HG02588 (cell line): ENCODE measurements around the gene PCDHA13.
"Not testable (repeated sequence)": the region's sequence is repeated elsewhere in the genome, so short reads cannot be mapped to it uniquely, and the experiment has no call there.

Experiments used
- ATAC-seq: cut with Tn5 transposase; IDR thresholded peaks from one replicate; pipeline ENCODE4 v1.9.1; 2021; ENCODE audit warnings: mild to moderate bottlenecking, moderate library complexity; ENCODE audit not compliant: unreplicated experiment

PCDHA13 gene

DNA sequence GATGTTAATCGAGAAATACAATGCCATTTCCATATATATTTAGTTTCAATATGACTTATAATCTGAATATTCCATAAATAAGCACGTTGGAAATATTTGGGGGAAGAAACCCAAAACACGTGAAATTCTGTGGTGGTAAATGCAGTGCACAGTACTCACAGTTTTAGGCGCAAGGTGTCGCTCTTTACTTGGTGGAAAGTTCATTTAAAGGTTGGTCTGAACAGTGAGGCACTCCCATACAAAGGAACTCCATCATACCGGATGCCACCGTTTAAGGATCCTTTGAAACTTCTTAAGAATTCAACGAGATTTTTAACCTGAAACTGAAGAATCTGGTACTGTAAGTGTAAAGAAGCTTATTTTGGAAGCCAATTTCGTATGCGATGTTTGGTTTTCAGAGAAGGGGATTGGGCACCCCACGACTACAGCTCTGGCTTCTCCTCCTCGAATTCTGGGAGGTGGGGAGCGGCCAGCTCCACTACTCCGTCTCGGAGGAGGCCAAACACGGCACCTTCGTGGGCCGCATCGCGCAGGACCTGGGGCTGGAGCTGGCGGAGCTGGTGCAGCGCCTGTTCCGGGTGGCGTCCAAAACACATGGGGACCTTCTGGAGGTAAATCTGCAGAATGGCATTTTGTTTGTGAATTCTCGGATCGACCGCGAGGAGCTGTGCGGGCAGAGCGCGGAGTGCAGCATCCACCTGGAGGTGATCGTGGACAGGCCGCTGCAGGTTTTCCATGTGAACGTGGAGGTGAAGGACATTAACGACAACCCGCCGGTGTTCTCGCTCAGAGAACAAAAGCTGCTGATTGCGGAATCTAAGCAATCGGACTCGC lies 13.0 kb upstream of the PCDHA13 start, which contains the start of gene PCDHA11:
Gene PCDHA11 (plus strand): TSS at position 237 of the 834 bp plus-strand sequence. CDS start 147 bp downstream, at position 384.
- ATAC-seq = no peak

DNA sequence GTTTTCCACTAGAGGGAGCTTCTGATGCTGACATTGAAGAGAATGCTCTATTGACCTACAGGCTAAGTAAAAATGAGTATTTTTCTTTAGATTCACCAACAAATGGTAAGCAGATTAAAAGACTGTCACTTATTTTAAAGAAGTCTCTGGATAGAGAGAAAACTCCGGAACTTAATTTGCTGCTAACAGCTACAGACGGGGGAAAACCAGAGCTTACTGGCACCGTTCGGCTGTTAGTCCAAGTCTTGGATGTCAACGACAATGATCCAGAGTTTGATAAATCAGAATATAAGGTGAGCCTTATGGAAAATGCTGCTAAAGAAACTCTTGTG lies 12.4 kb upstream of the PCDHA13 start:
- ATAC-seq = no peak

DNA sequence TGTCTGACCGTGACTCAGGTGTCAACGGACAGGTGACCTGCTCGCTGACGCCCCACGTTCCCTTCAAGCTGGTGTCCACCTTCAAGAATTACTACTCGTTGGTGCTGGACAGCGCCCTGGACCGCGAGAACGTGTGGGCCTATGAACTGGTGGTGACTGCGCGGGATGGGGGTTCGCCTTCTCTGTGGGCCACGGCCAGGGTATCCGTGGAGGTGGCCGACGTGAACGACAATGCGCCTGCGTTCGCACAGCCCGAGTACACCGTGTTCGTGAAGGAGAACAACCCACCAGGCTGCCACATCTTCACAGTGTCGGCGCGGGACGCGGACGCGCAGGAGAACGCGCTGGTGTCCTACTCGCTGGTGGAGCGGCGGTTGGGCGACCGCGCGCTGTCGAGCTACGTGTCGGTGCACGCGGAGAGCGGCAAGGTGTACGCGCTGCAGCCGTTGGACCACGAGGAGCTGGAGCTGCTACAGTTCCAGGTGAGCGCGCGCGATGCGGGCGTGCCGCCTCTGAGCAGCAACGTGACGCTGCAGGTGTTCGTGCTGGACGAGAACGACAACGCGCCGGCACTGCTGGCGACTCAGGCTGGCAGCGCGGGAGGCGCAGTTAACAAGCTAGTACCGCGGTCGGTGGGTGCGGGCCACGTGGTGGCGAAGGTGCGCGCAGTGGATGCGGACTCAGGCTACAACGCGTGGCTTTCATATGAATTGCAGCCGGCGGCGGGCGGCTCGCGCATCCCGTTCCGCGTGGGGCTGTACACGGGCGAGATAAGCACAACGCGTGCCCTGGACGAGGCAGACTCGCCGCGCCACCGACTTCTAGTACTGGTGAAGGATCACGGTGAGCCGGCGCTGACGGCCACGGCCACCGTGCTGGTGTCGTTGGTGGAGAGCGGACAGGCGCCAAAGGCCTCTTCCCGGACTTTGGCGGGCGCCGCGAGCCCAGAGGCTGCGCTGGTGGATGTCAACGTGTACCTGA lies 11.4 kb upstream of the PCDHA13 start:
- no peak for ATAC-seq

DNA sequence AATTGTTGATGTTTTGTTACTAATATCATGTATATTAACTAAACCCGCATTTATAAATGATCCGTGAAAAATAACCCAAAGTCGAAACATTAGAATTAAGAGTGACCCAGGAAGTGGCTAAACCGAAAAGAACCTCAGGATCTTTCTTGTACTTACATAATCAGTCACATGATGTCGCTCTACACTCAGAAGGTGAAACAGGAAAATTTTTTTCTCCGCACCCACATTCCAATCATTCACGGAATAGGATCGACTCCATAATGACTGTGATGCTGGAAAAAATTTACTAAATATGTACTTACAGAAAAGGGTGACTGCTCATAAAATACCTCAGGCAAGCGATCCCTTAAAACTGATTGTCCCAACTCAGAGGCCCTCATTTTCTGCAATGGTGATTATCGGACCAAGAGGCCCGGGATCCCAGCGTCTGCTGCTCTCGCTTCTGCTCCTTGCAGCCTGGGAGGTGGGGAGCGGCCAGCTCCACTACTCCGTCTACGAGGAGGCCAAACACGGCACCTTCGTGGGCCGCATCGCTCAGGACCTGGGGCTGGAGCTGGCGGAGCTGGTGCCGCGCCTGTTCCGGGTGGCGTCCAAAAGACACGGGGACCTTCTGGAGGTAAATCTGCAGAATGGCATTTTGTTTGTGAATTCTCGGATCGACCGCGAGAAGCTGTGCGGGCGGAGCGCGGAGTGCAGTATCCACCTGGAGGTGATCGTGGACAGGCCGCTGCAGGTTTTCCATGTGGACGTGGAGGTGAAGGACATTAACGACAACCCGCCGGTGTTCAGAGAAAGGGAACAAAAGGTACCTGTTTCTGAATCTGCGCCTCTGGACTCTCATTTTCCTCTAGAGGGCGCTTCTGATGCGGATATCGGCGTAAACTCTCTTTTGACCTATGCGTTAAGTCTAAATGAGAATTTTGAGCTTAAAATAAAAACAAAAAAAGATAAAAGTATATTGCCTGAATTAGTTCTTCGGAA lies 6.5 kb upstream of the PCDHA13 start, which contains the start of gene PCDHA12:
Gene PCDHA12 (plus strand): TSS at position 224 of the 981 bp plus-strand sequence. CDS start 165 bp downstream, at position 389.
- no peak for ATAC-seq

DNA sequence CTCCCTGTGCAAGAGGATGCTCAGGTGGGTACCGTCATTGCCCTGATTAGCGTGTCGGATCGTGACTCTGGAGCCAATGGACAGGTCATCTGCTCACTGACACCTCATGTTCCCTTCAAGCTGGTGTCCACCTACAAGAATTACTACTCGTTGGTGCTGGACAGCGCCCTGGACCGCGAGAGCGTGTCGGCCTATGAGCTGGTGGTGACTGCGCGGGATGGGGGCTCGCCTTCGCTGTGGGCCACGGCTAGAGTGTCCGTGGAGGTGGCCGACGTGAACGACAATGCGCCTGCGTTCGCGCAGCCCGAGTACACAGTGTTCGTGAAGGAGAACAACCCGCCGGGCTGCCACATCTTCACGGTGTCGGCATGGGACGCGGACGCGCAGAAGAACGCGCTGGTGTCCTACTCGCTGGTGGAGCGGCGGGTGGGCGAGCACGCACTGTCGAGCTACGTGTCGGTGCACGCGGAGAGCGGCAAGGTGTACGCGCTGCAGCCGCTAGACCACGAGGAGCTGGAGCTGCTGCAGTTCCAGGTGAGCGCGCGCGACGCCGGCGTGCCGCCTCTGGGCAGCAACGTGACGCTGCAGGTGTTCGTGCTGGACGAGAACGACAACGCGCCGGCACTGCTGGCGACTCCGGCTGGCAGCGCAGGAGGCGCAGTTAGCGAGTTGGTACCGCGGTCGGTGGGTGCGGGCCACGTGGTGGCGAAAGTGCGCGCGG lies 5.2 kb upstream of the PCDHA13 start:
- not testable (repeated sequence) for ATAC-seq

DNA sequence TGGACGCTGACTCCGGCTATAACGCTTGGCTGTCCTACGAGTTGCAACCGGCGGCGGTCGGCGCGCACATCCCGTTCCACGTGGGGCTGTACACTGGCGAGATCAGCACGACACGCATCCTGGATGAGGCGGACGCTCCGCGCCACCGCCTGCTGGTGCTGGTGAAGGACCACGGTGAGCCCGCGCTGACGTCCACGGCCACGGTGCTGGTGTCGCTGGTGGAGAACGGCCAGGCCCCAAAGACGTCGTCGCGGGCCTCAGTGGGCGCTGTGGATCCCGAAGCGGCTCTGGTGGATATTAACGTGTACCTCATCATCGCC lies 4.7 kb upstream of the PCDHA13 start:
- ATAC-seq = no peak

DNA sequence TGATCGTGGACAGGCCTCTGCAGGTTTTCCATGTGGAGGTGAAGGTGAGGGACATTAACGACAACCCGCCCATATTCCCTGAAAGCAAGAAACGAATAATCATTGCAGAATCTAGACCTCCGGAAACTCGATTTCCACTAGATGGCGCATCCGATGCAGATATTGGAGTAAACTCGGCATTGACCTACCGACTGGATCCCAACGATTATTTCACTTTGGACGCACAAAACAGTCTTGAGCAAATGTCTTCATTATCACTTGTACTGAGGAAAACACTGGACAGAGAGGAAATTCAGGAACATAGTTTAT lies 621 bp downstream of the PCDHA13 start:
- ATAC-seq = no peak

DNA sequence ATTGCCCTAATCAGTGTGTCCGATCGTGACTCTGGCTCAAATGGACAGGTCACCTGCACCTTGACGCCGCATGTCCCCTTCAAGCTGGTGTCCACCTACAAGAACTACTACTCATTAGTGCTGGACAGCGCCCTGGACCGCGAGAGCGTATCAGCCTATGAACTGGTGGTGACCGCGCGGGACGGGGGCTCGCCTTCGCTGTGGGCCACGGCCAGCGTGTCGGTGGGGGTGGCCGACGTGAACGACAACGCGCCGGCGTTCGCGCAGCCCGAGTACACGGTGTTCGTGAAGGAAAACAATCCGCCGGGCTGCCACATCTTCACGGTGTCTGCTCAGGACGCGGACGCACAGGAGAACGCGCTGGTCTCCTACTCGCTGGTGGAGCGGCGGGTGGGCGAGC lies 1.4 kb downstream of the PCDHA13 start:
- no peak for ATAC-seq

DNA sequence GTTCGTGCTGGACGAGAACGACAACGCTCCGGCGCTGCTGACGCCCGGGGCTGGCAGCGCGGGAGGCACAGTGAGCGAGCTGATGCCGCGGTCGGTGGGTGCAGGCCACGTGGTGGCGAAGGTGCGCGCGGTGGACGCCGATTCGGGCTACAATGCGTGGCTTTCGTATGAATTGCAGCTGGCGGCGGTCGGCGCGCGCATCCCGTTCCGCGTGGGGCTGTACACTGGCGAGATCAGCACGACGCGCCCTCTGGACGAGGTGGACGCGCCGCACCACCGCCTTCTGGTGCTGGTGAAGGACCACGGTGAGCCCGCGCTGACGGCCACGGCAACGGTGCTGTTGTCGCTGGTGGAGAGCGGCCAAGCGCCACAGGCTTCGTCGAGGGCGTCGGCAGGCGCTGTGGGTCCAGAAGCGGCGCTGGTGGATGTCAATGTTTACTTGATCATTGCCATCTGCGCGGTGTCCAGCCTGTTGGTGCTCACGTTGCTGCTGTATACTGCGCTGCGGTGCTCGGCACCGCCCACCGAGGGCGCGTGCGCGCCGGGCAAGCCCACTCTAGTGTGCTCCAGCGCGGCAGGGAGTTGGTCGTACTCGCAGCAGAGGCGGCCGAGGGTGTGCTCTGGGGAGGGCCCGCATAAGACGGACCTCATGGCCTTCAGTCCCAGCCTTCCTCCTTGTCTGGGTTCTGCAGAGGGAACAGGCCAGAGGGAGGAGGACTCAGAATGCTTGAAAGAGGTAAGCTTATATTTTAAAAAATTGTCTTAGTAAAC lies 2.2 kb downstream of the PCDHA13 start:
- no peak for ATAC-seq

DNA sequence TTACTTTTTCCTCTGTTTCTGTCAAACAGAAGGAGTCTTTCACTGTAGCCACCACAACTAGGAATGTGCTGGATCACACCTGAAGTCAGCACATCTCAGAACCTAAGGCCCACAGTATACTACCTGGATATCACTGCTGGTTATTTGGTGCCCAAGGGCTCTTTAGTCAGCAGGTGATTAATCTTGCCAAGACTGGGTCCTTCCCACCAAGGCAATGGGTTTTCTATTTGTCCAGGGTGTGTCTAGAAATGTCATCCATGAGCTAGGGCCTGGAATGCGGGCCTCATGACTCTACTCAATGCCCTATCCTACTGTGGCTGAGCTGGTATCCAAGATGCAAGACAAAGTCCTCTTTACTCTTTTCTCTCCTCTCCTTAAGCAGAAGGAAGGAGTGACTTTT lies 34.4 kb downstream of the PCDHA13 start:
- ATAC-seq = no peak

DNA sequence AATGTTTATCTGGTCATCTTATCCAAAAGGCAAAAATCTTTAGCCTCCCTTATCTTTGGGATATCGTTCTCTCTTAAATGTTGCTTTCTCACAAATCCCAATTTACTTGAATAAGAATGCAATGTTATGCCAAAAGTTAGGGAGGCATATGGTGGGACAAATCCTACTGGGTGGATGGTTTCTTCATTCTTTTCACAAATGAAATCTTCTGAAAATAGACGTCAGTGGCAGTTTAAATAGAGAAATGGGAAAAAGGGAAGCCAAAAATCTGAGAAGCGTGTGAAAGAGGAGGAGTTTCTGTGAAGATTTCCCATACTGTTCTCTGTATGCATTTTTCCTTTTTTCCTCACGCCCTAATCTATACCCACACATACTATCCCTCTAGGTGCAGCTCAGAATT lies 41.7 kb downstream of the PCDHA13 start:
- no peak for ATAC-seq

DNA sequence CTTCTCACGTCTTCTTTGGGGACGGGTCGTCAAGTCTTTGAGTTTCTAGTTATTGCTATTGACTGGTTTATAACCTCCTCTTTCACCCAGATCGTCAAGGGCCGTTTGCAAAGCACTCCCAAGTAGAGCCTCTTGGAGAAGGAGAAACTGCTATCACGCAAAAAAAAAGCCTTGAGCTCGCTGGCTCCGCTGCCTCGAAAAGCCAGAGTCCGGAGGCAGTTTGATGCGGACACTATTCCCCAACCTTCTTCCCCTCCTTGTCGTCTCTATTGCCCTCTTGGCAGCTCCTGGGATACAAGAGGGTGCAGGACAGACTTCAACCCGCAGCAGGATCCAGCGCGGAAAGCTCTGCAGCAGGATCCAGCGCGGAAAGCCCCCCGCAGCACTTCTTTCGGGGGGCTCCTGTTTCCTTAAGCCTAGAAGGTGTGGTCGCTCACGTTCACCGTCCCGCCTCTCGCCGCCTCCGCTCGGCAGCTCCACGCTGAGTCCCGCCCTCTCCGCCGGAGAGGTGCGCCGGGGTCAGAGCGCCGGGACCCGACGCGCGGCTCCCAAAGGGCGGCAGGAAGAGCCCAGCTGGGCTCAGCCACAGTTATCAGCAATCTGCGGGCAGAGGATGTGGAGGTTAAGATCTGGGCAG lies 44.0 kb downstream of the PCDHA13 start, which contains the start of gene PCDHAC1:
Gene PCDHAC1 (plus strand): TSS at position 494 of the 637 bp plus-strand sequence. CDS start 594 bp downstream, outside the sequence.
- no peak for ATAC-seq

DNA sequence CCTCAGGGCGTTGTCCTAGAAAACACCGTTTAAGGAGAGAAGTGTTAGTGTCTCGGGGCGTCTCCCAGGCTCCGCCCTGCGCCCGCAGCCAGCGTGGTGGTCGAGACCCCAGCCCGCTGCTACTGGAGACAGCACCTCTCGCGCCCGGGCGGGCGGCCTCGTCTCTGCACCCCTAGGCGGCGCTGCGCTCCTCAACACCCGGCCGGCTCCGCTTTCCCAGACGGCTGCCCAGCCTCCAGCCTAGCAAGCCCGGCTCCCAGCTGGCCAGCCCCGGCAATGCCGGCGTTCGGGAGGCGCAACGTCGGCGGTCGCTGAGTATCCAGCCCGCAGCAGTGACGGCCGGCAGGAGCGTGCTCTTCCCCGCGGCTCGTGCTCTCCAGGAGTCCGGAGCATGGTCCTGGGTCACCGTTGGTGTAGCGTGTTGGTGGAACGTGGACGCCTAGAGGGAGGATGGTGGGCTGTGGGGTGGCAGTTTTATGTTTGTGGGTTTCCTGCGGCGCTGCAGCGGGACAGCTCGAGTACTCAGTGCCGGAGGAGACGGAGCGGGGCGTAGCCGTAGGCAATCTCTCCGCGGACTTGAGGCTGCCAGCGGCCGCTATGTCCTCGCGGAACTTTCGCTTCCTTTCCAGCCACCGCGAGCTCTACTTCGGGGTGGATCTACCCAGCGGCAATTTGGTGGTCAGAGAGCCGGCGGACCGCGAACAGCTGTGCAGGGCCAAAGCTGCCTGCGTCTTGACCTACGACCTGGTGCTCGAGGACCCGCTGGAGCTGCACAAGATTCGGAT lies 44.7 kb downstream of the PCDHA13 start:
- ATAC-seq = no peak

DNA sequence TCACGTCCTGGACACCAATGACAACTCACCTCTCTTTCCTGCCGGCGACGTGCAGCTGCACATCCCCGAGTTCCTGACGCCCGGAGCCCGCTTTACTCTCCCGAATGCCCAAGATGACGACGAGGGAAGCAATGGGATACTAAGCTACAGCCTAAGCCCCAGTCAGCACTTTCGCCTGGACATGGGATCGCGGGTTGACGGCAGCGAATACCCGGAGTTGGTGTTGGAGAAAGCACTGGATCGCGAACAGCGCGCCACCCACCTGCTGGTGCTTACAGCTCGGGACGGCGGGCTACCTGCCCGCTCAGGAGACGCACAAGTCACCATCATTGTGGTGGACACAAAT lies 45.3 kb downstream of the PCDHA13 start:
- no peak for ATAC-seq
